Superior temporal gyrus (tissue), 1 donor: ENCODE measurements around the gene SFPQ.
"Not testable (repeated sequence)": the region's sequence is repeated elsewhere in the genome, so short reads cannot be mapped to it uniquely, and the experiment has no call there.

Source experiments
- DNase-seq: peaks from one replicate; pipeline ENCODE4 v3.0.0-alpha.2; 2016; ENCODE audit errors: extremely low spot score

SFPQ gene

DNA sequence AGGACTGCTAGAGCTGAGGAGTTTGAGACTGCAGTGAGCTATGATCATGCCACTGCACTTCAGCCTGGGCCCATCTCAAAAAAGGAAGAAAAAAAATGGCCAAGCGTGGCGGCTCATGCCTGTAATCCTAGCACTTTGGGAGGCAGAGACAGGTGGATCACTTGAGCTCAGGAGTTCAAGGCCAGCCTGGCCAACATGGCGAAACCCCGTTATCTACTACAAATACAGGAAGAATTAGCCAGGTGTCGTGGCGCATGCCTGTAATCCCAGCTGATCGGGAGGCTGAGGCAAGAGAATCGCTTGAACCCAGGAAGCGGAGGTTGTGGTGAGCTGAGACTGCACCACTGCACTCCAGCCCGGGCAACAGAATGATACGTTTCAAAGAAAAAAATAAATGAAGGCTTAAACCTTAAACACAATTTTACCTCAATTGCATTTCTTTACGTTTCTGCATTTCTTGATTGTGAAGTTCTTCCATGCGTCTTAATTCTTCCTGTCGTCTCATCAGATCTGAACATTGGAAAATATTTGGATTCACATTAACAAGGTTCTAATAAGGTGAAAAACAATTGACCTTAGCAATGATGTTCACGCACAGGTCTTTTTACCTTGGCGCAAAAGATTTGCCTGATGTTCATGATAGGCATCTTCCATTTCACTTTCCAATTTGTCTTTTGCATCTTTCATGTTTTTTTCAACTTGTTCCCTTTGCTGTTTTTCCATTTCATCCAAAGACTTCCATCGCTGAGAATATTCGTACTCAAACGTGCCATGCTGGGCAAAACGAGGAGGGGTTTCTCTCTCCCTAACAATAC lies 4.2 kb downstream of the SFPQ start:
- no peak for DNase-seq

DNA sequence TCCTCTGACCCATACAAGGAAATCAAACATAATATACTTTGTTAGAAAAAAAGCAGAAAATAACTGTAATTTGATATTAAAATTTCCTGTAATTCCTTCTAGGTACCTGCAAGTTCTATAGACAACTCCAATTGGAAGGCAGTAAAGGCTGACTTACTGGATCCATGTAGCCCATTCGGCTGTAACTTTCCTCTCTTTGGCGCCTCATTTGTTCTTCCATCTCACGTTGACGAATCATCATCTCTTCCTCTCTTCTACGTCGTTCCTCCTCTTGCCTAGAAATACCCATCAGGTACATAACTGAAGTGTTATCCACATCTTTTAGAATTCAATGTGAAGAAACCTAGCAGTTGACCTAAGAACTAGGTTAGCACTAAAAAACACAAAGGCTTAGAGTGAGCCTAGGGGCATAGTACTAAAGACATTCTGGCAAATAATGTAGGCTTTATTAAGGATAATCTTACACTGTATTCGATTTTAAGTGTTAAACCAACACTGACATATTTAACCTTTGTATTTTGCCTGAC lies 5.1 kb downstream of the SFPQ start:
- no peak for DNase-seq

DNA sequence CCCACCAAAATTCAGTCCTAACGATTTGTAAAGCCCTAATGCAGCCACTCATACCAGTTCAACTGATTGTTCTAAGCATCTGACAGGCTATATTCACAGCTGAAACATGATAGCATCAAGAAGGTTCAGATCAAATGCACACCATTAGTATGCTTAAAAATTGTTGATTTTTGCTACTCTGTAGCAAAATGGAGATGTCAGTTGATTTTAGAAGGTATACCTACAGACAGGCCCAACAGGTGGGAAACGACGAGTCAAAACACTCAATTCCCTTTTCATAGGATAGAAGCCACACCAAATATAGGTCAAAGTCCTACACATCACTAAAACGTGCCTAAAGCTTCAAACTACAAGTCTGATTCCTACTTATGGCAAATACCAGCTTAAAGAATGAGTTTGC lies 6.7 kb downstream of the SFPQ start:
- no peak for DNase-seq

DNA sequence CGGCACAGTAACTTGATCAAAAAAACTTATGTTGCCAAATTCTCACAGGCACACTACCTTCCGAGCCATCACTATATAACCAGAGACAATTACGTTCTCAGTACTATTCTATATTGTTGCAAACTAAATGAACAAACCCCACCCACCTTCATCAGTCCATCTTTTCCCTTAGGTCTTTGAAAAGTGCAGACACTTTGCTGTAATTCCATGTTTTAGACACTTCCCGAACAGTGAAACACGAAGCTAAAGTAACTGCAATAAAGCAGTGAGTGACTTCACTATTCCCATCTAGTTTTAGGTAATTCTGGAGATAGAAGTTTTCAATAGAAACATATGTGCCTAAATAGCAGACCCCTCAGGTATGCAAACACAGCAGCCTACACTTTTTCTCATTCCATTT lies 7.7 kb downstream of the SFPQ start:
- DNase-seq, result no peak

DNA sequence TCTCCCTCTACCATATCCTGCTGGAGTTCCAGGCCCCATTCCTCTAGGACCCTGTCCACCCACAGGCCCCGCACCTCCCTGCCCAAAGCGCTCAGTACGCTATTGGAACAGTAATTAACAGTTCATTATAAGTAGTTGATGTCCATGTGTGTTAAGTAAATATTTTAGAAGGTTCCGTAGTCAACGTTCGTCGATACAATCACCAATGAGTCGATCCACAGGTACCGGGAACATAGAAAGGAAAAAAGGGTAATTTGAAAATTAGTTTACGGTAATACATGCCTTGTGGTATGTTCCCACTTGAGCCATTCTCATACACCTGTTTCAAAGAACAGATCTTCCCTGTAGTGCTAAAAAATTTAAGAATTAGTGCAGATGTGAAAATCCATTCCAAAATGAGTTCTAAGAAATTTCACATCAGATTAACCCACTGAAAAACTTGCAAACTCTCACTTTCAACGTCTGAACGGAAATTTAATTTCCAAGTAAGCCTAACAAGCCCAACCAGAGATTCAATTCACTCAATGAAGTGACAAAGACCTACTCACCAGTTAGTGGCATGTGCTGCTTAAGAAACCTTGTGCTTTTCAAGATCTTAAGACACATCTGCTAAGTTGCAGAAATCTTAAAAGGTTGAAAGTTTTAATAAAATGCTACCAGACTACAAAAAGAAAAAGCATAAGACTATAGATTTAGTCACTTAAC lies 8.3 kb downstream of the SFPQ start:
- DNase-seq, result no peak

DNA sequence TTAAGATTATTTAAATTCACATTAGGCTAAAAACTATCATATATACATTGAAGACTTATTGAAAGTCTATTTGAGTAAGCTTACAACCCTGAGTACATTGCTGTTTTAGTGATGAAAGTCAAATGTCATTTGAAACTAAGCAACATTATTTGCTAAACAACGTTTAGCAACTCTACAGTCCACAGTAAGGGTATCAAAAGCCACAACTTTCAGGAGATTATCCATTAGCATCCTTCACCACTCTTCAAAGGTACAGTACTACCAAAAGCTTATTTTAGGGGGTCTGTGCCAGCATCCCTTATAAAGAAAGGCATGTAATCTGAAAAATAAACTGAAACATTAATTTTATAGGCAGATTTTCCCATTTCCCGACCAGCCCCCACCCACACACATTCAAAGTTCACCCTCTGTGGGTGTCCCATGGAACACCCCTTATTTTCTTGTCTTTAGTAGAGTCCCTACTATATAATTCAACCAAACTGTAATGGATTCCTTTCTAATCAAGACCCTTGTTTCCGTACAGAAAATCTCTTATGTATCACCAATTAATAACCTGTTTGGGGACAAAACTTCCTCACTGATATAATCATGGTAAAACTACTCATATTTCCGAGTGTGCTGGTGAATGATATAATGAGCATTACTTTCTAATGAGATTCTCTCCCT lies 11.0 kb downstream of the SFPQ start:
- DNase-seq, result no peak

DNA sequence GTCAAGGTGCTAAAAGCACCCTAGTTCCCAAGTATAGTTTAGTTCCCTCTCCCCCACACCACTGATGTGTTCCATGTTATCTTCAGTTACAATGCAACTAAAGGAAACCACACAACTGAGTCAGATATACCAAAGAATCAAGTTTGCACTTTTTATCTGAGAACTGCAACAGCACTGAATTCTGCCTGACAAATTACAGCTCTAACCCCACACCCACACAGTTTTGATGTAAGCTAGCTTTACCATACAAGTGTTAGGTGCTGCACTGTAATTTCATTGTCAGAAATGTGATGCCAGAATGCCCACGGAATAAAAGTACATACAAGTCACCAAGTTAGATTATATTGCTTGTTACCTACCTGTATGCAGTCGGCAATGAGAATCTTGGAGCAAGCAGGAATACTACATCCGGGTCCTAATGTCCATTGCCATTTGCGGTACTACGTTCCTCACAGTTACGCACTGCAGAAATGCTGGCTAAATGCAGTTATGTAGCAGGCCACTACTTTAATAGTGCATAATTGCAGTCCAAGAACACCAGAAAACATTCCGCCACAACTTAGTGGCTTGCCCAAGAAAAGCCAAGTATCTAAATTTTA lies 12.1 kb downstream of the SFPQ start:
- DNase-seq, result no peak

DNA sequence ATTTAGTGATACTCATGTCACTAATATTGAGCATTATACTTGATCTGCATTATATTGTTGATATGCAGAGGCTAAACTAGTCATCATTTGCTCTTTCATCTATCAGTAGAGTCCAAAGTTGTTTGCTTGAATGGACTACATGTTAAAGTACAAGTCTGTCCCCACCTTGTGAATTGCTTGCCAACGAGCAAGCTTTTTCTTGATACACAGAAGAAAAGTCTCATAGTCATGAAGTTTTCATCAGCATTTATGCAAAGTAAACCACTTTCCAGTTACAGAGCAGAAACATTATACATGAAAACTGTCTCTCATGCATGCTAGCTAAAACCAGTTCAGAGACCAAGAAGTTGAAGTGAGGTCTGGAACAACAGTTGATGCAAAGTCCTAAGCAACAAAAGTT lies 13.0 kb downstream of the SFPQ start:
- DNase-seq, result no peak

DNA sequence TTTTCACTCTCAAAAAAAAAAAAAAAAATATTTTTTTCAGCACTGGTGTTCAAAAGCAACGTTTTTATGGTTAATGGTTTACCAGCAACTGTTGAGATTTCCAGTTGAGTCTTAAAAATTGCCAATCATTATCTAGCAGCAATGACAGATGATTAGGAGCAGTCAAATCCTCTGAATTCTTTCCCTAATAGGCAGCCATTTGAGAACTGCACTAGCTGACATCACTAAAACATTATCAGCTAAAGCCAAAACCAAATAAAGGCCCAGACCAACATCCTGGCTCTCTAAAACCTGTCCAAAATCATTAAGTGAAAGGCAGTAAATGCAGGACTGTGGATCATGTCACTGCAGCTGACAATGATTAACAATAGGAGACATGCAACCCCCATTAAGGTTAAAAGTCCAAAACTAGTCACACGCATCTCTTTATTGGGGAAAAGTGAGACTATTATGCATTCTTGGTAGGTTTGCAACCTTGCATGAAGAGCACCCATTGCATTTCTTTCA lies 14.0 kb downstream of the SFPQ start:
- no peak for DNase-seq

DNA sequence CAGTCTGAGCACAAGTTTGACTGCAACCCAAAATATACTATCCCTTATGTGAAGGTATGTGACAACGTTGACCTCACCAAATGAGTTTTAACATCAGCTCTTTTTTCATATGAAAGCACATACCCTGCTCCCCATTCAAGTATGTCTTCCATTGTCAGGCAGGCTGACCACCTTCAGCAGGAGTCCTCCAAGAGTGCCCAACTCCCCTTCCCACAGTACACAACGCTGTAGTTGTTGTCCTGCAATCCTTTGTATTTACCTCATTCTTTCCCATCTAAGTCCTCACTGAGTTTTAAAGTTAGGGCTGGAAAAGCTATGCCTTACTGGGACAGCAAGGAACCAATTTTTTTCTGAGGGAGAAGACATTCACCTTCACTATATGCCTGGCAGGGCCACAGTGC lies 14.7 kb downstream of the SFPQ start:
- no peak for DNase-seq

DNA sequence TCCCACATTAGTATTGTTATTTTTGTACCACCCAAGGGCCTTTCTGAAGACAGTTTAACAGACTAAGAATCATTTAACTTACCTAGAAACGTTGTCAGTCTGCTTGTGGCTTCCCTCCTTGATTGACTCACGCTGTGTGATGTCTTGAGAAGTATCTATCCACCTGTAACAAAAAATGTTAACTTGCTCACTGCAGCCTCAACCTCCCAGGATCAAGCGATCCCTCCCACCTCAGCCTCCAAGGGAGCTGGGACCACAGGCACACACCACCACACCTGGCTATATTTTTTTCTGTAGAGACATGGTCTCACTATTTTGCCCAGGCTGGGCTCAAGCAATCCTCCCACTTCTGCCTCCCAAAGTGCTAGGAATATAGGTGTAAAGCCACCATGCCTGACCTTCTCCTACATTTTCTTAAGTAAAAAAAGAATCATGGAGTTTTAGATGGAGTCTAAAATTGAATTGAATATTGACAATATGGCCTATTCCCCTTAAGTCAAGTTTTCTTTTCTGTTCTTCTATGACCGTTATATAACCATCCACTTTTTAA lies 15.6 kb downstream of the SFPQ start:
- DNase-seq, result no peak

DNA sequence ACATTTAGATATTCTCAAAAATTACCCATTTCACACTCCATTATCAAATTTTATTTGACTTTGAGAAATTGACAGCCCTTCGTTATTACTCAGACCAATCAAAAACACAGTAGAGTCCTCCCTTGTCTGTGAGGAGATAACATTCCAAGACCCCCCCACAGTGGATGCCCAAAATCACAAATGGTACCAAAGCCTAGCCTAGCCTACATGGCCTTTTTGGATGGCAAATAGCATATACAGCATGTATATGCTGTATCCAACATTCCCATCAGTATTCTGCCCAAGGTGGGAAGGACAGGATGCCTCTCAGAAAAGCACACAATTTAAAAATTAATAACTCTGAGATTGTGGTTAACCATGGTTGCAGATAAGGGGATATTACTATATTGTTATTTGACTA lies 17.3 kb downstream of the SFPQ start:
- DNase-seq, result no peak

DNA sequence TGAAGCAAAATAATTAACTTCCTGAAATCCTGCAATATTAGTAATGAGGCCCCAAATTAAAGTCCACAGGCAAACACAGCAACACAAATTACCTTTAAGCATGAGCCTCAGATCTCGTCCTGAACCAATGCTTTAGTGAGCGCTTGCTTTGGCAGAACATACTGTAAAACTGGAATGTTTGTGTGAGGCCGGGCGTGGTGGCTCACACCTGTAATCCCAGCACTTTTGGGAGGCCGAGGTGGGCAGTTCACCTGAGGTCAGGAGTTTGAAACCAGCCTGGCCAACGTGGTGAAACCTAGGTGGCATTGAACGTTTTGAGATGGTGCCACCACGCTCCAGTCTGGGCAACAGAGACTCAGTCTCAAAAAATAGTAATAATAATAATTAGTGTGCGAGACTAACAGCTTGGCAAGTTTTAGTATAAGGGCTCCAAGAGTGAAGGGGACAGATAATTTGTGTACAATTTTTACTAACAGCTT lies 17.8 kb downstream of the SFPQ start:
- DNase-seq, result no peak

DNA sequence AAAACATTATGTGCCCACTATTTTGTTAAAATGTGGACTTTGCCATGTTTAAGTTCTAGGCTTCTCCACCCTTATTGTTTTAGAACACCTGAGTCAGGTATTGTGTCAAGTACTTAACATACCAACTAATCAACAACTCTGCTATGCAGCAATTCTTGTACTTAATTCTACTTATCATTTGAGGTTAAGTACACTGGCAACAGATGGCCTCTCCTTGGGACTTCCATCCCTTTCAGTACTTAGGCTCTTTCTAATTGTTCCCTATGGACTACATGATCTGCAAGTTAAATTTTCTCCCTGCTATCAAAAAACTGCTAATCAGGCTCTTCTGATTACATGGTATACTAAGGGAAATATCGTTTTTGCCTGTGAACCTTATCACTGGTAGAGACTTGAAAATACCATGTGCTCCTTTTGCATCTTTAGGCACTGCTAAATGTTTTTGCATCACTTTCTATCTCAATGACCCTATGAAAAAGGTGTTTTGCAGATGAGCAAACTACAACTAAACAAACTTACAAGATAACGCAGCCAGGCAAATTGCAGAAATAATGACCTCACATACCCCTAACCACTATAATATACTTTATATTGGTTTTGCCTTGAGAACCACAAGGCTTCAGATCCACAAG lies 18.9 kb downstream of the SFPQ start:
- DNase-seq, result no peak

DNA sequence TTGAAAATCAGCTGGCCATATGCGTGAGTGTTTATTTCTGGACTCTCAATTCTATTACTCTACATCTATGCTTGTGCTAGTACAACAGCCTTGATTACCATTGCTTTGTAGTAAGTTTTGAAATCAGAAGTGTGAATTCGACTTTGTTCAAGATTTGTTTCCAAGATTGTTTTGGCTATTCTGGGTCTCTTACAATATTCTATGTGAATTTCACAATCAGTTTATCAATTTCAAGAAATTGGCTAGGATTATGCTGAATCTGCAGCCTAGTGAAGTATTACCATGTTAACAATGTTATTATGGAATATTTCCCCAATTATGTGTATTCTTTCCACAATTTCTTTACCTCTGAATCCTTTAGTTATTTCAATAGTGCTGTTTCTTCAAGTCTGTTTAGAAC lies 19.5 kb downstream of the SFPQ start:
- no peak for DNase-seq

DNA sequence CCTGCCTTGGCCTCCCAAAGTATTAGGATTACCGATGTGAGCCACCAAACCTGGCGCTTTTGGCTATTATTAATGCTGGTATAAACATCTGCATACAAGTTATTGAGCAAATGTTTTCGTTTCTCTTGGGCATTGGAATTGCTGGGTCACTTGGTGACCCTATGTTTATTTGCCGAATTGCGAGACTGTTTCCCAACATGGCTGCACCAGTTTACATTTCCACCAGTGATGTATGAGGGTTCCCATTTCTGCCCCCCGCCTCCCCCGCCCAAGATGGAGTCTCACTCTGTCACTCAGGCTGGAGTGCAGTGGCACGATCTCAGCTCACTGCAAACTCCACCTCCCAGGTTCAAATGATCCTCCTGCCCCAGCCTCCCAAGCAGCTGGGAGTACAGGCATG lies 20.9 kb downstream of the SFPQ start:
- DNase-seq, result no peak

DNA sequence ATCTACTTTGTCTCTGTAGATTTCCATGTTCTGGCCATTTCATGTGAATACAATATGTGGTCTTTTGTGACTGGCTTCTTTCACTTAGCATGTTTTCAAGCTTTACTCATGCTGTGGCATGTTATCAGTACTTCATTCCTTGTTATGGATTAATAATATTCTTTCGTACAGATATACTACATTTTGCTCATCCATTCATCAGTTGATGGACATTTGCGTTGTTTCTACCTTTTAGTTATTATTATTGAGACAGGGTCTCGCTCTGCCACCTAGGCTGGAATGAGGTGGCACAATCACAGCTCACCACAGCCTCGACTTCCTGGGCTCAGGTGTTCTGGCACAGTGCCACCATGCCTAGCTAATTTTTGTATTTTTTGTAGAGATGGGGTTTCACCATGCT lies 21.4 kb downstream of the SFPQ start:
- DNase-seq, result no peak

DNA sequence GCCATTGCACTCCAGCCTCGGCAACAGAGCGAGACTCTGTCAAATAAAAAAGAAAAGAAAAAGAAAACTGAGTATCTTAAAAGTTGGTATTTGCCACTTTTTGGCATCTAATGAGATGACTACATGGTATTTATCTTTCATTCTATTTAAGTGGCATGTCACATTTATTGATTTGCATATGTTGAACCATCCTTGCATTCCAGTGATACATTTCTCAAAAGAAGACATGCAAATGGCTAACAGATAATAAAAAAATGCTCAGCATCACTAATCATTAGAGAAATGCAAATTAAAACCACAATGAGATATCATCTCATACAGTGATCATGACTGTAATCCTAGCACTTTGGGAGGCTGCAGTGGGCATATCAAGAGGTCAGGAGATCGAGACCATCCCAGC lies 28.1 kb downstream of the SFPQ start:
- no peak for DNase-seq

DNA sequence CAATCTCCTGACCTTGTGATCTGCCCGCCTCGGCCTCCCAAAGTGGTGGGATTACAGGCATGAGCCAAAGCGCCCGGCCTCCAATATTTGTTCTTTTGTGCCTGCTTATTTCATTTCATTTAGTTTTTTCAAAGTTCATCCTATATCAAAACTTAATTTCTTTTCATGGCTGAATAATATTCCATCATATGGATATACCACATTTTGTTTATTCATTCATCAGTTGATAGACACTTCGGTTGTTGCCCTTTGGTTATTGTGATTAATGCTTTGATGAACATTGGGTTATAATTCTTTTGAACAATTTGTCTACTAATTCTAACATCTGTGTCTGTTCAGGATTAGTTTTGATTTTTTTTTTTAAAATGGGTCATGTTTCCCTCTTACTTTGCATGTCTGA lies 41.7 kb downstream of the SFPQ start:
- DNase-seq, result no peak

DNA sequence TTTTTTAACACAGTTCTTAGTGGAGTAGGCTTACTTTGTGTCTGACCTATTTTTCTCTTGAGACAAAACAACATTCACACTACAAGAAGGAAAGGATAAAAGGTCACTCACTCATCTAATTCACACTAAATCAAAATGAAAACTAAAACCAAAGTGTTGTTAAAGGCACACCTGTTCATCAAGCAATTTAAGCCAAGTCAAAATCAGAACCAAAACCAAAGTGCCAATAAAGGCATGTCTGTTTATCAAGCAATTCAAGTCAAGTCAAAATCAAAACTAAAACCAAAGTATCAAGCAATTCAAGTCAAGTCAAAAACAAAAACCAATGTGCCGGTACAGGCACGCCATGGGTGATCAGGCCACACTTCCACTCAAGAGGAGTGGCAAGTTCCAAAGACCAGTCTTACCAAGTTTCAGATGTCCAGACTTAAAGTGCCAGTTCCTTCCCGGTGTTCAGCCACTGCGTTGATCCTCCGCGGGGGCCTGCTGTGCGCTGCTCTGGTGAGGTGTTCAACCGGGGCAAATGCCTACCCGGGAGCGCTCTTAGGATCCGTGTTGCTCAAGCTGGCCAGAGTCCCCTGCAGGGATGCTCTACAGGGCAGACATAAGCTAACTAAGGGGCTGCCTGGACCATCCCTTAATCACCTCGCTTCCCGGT lies 46.9 kb downstream of the SFPQ start:
- not testable (repeated sequence) for DNase-seq
